ENCODE data around the gene PSKH1. TPM values are rescaled to one million over a fixed set of nuclear protein-coding genes. Genes with fewer than 3 reads are reported as not detected.

Gene PSKH1
- total and polyA plus RNA-seq, 2 experiments from 2014 or later, result 29.2 to 44.6 TPM

GRCh38 chr16:67874372-67874771 is 18.7 kb upstream of the PSKH1 start:
- Histone ChIP-seq H3K4me3 (no peak overlapping the region), H3K4me1 (ENCODE audit: insufficient read depth) (peaks cover 10% of the 10 kb centered on the region), H3K9me2 (replicated peaks; ENCODE audit: insufficient read depth) (no peaks in the 10 kb centered on the region), H3K27ac (peak overlapping the region; percentile 88), H3K27me3 (no peaks in the 10 kb centered on the region), H3K79me2 (peaks cover 40% of the 10 kb centered on the region), H3K4me2 (peak overlapping the region; percentile 86), H3K9me3 (ENCODE audit: low read depth) (no peaks in the 10 kb centered on the region), H2AFZ (no peak overlapping the region), H3K36me3 (replicated peaks; ENCODE audit: insufficient read depth, low read depth) (no peaks in the 10 kb centered on the region), H4K20me1 (ENCODE audit: insufficient read depth, poor library complexity, severe bottlenecking) (peaks cover 17% of the 10 kb centered on the region)
- no peak for DNase-seq (ENCODE audit: low spot score)
- TF ChIP-seq, protein P1, sequence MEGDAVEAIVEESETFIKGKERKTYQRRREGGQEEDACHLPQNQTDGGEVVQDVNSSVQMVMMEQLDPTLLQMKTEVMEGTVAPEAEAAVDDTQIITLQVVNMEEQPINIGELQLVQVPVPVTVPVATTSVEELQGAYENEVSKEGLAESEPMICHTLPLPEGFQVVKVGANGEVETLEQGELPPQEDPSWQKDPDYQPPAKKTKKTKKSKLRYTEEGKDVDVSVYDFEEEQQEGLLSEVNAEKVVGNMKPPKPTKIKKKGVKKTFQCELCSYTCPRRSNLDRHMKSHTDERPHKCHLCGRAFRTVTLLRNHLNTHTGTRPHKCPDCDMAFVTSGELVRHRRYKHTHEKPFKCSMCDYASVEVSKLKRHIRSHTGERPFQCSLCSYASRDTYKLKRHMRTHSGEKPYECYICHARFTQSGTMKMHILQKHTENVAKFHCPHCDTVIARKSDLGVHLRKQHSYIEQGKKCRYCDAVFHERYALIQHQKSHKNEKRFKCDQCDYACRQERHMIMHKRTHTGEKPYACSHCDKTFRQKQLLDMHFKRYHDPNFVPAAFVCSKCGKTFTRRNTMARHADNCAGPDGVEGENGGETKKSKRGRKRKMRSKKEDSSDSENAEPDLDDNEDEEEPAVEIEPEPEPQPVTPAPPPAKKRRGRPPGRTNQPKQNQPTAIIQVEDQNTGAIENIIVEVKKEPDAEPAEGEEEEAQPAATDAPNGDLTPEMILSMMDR (IDR thresholded peaks at IDR 0.05; ENCODE audit: poor library complexity), result no peak
- no peak for TF ChIP-seq EZH2 (IDR thresholded peaks at IDR 0.05; ENCODE audit: borderline replicate concordance)
- no peak for TF ChIP-seq EZH2phosphoT487 (IDR thresholded peaks at IDR 0.05; ENCODE audit: low read depth, severe bottlenecking, unreplicated experiment)
- 76% methylated on average over 3 of the region's 3 CpGs for WGBS (ENCODE audit: low lambda C conversion rate, missing lambda C conversion rate)

GRCh38 chr16:67877064-67877463 is 16.0 kb upstream of the PSKH1 start:
- Histone ChIP-seq H3K9me3 (ENCODE audit: low read depth) (no peaks in the 10 kb centered on the region), H4K20me1 (ENCODE audit: insufficient read depth, poor library complexity, severe bottlenecking) (peaks cover 17% of the 10 kb centered on the region), H3K4me3 (no peak overlapping the region), H3K27me3 (no peaks in the 10 kb centered on the region), H3K4me1 (ENCODE audit: insufficient read depth) (peaks cover 10% of the 10 kb centered on the region), H3K4me2 (no peak overlapping the region), H3K27ac (no peak overlapping the region), H2AFZ (no peak overlapping the region), H3K79me2 (peaks cover 40% of the 10 kb centered on the region), H3K36me3 (replicated peaks; ENCODE audit: insufficient read depth, low read depth) (no peaks in the 10 kb centered on the region), H3K9me2 (replicated peaks; ENCODE audit: insufficient read depth) (no peaks in the 10 kb centered on the region)
- DNase-seq (ENCODE audit: low spot score), result no peak
- TF ChIP-seq, protein P1 (IDR thresholded peaks at IDR 0.05; ENCODE audit: poor library complexity), result no peak
- TF ChIP-seq EZH2 (IDR thresholded peaks at IDR 0.05; ENCODE audit: borderline replicate concordance) (no peak), EZH2phosphoT487 (IDR thresholded peaks at IDR 0.05; ENCODE audit: low read depth, severe bottlenecking, unreplicated experiment) (no peak)
- WGBS (ENCODE audit: low lambda C conversion rate, missing lambda C conversion rate), result 98% methylated on average over 11 of the region's 11 CpGs

- no peak for TF ChIP-seq EZH2phosphoT487 (IDR thresholded peaks at IDR 0.05; ENCODE audit: low read depth, severe bottlenecking, unreplicated experiment)
- no peak for TF ChIP-seq EZH2 (IDR thresholded peaks at IDR 0.05; ENCODE audit: borderline replicate concordance)
- TF ChIP-seq, protein P1 (IDR thresholded peaks at IDR 0.05; ENCODE audit: poor library complexity), result no peak
- no peak overlapping the region for H2AFZ ChIP-seq
- peaks cover 17% of the 10 kb centered on the region for H4K20me1 ChIP-seq (ENCODE audit: insufficient read depth, poor library complexity, severe bottlenecking)
- DNase-seq (ENCODE audit: low spot score), result no peak
- H3K4me3 ChIP-seq, result no peak overlapping the region
- peaks cover 37% of the 10 kb centered on the region for H3K79me2 ChIP-seq
- H3K9me3 ChIP-seq (ENCODE audit: low read depth), result no peaks in the 10 kb centered on the region
- no peak overlapping the region for H3K4me2 ChIP-seq
- H3K27ac ChIP-seq, result no peak overlapping the region
- 93% methylated on average over 6 of the region's 6 CpGs for WGBS (ENCODE audit: low lambda C conversion rate, missing lambda C conversion rate)
- H3K36me3 ChIP-seq (replicated peaks; ENCODE audit: insufficient read depth, low read depth), result no peaks in the 10 kb centered on the region
- peaks cover 10% of the 10 kb centered on the region for H3K4me1 ChIP-seq (ENCODE audit: insufficient read depth)
- H3K9me2 ChIP-seq (replicated peaks; ENCODE audit: insufficient read depth), result no peaks in the 10 kb centered on the region
- H3K27me3 ChIP-seq, result no peaks in the 10 kb centered on the region
Observed at GRCh38 chr16:67878232-67878631, 14.8 kb upstream of the PSKH1 start.

DNA sequence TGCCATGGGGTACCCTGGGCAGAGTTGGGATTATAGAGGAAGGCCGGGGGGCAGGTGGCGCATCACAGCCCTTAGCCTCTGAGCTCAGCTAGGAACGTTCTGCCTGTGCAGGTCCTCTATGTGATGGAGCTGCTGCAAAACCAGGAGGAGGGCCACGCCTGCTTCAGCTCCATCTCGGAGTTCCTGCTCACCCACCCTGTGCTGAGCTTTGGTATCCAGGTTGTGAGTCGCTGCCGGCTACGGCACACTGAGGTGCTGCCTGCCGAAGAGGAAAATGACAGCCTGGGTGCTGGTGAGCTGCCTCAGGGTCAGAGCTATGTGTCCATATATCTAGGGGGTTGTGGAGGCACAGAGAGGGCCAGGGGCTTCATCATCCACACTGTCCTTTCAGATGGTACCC is 14.2 kb upstream of the PSKH1 start:
- Histone ChIP-seq H3K9me3 (ENCODE audit: low read depth) (no peaks in the 10 kb centered on the region), H3K27me3 (no peaks in the 10 kb centered on the region), H3K27ac (no peak overlapping the region), H4K20me1 (ENCODE audit: insufficient read depth, poor library complexity, severe bottlenecking) (peaks cover 14% of the 10 kb centered on the region), H3K4me2 (no peak overlapping the region), H2AFZ (no peak overlapping the region), H3K4me1 (ENCODE audit: insufficient read depth) (peaks cover 13% of the 10 kb centered on the region), H3K79me2 (peaks cover 31% of the 10 kb centered on the region), H3K9me2 (replicated peaks; ENCODE audit: insufficient read depth) (no peaks in the 10 kb centered on the region), H3K36me3 (replicated peaks; ENCODE audit: insufficient read depth, low read depth) (no peaks in the 10 kb centered on the region), H3K4me3 (no peak overlapping the region)
- TF ChIP-seq EZH2 (IDR thresholded peaks at IDR 0.05; ENCODE audit: borderline replicate concordance) (no peak), EZH2phosphoT487 (IDR thresholded peaks at IDR 0.05; ENCODE audit: low read depth, severe bottlenecking, unreplicated experiment) (no peak)
- TF ChIP-seq, protein P1 (IDR thresholded peaks at IDR 0.05; ENCODE audit: poor library complexity), result no peak
- WGBS (ENCODE audit: low lambda C conversion rate, missing lambda C conversion rate), result 97% methylated on average over 9 of the region's 9 CpGs
- no peak for DNase-seq (ENCODE audit: low spot score)
